ENCODE data around the gene RHOC. TPM values are rescaled to one million over a fixed set of nuclear protein-coding genes. Genes with fewer than 3 reads are reported as not detected.

Gene RHOC
- total RNA-seq, 1 experiment from 2014 or later: 68.9 TPM

DNA sequence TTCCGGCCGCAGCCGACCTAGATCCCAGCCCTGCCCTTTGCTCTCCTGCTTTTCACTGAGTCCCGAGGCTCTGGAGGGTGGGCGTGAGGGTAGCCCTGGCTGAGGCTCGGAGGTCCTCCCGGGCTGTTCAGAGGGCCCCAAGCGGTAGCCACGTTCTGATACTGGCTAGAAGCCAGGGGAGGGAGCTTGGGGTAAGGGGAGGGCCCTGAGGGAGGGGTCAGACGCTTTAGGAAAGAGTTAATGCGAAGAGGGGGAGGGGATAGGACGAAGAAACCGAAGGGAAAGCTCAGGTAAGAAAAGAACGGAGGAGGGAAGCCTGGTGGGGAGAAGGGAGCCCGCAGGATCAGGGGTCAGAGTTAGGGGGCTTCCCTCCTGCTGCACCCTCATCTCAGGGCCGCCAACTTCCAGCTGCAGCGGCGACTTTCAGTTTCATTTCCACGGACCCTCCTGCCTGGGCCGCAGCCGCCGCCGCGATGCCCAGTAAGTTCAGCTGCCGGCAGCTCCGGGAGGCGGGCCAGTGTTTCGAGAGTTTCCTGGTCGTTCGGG, 32.4 kb downstream of the RHOC start, which contains the start of gene MOV10 (continued):
- TF ChIP-seq, protein P1, sequence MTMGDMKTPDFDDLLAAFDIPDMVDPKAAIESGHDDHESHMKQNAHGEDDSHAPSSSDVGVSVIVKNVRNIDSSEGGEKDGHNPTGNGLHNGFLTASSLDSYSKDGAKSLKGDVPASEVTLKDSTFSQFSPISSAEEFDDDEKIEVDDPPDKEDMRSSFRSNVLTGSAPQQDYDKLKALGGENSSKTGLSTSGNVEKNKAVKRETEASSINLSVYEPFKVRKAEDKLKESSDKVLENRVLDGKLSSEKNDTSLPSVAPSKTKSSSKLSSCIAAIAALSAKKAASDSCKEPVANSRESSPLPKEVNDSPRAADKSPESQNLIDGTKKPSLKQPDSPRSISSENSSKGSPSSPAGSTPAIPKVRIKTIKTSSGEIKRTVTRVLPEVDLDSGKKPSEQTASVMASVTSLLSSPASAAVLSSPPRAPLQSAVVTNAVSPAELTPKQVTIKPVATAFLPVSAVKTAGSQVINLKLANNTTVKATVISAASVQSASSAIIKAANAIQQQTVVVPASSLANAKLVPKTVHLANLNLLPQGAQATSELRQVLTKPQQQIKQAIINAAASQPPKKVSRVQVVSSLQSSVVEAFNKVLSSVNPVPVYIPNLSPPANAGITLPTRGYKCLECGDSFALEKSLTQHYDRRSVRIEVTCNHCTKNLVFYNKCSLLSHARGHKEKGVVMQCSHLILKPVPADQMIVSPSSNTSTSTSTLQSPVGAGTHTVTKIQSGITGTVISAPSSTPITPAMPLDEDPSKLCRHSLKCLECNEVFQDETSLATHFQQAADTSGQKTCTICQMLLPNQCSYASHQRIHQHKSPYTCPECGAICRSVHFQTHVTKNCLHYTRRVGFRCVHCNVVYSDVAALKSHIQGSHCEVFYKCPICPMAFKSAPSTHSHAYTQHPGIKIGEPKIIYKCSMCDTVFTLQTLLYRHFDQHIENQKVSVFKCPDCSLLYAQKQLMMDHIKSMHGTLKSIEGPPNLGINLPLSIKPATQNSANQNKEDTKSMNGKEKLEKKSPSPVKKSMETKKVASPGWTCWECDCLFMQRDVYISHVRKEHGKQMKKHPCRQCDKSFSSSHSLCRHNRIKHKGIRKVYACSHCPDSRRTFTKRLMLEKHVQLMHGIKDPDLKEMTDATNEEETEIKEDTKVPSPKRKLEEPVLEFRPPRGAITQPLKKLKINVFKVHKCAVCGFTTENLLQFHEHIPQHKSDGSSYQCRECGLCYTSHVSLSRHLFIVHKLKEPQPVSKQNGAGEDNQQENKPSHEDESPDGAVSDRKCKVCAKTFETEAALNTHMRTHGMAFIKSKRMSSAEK (CRISPR knock-in tag; IDR thresholded peaks at IDR 0.05; ENCODE audit: borderline replicate concordance): peak; percentile 79; the same call in 1 of the 2 replicates
- no peak for TF ChIP-seq CTCF (IDR thresholded peaks at IDR 0.05)
- TF ChIP-seq ZNF512 (CRISPR knock-in tag; IDR thresholded peaks at IDR 0.05; ENCODE audit: borderline replicate concordance): no peak
- peak; percentile 27; the same call in 1 of the 2 replicates for TF ChIP-seq ARID4B (CRISPR knock-in tag; IDR thresholded peaks at IDR 0.05; ENCODE audit: borderline replicate concordance)
- no peak; the same call in none of the 2 replicates for TF ChIP-seq SP1 (CRISPR knock-in tag; conservative IDR thresholded peaks at IDR 0.05)
- no peak for TF ChIP-seq ZNF396 (CRISPR knock-in tag; IDR thresholded peaks at IDR 0.05; ENCODE audit: borderline replicate concordance)
- TF ChIP-seq EMX1 (CRISPR knock-in tag; IDR thresholded peaks at IDR 0.05): no peak; the same call in 1 of the 2 replicates
- no peak for TF ChIP-seq CREM (CRISPR knock-in tag; IDR thresholded peaks at IDR 0.05)
- TF ChIP-seq, protein P2, sequence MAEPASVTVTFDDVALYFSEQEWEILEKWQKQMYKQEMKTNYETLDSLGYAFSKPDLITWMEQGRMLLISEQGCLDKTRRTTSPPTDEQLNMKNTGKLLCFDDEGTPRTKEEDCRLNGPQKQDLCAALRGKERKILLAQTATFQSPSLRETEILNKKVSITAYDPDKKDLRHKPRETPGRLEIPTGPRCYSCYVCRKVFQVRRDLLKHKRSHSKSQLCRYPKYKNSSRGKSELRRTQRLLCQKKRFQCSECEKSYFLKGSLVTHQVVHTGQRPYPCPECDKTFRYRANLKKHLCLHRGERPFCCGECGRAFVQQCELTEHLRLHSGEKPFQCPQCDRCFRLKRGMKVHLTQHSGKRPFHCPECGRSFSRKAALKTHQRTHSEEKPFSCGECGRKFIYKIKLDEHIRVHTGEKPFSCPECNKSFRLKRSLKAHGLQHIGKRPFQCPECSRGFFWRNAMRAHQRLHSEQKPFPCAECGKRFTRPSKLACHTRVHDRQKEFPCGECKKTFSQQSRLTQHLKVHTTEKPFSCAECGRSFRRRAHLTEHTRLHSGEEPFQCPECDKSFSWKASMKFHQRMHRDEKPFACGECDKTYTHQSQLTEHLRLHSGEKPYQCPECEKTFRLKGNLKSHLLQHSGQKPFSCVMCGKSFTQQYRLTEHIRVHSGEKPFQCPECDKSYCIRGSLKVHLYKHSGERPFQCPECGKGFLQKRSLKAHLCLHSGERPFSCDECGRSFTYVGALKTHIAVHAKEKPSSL (CRISPR knock-in tag; conservative IDR thresholded peaks at IDR 0.05): no peak
- no peak for TF ChIP-seq ZNF263 (CRISPR knock-in tag; IDR thresholded peaks at IDR 0.05; ENCODE audit: low read depth)
- TF ChIP-seq, protein P3, sequence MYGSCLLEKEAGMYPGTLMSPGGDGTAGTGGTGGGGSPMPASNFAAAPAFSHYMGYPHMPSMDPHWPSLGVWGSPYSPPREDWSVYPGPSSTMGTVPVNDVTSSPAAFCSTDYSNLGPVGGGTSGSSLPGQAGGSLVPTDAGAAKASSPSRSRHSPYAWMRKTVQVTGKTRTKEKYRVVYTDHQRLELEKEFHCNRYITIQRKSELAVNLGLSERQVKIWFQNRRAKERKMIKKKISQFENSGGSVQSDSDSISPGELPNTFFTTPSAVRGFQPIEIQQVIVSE (CRISPR knock-in tag; IDR thresholded peaks at IDR 0.05; ENCODE audit: borderline replicate concordance): no peak
- TF ChIP-seq TEAD4 (CRISPR knock-in tag; IDR thresholded peaks at IDR 0.05): no peak
- TF ChIP-seq TP53 (CRISPR knock-in tag; IDR thresholded peaks at IDR 0.05): no peak
- TF ChIP-seq ZMAT4 (CRISPR knock-in tag; IDR thresholded peaks at IDR 0.05): no peak
- TF ChIP-seq ZNF317 (CRISPR knock-in tag; IDR thresholded peaks at IDR 0.05; ENCODE audit: borderline replicate concordance, low read depth): no peak
- TF ChIP-seq USF2 (CRISPR knock-in tag; IDR thresholded peaks at IDR 0.05): no peak
